ENCODE measurements around the gene CAMK2A. TPM values are rescaled to one million over a fixed set of nuclear protein-coding genes. Genes with fewer than 3 reads are reported as not detected.

CAMK2A gene
- total RNA-seq, 1 donor from 2014 or later: 0.30 TPM

GRCh38 chr5:150325426-150325825, 35.9 kb upstream of the CAMK2A start:
- H3K27ac Mint-ChIP-seq (ENCODE audit: unreplicated experiment): no peak overlapping the region
- H3K4me1 Mint-ChIP-seq: peaks cover 30% of the 10 kb centered on the region
- no peaks in the 10 kb centered on the region for H3K27me3 Mint-ChIP-seq (ENCODE audit: low read depth)
- peaks cover 2% of the 10 kb centered on the region for H3K9me3 Mint-ChIP-seq
- no peaks in the 10 kb centered on the region for H3K36me3 Mint-ChIP-seq (ENCODE audit: low read depth)
- no peak for DNase-seq (ENCODE audit: low read depth, low spot score)
- no peak overlapping the region for H3K4me3 Mint-ChIP-seq
- TF ChIP-seq, protein P1, sequence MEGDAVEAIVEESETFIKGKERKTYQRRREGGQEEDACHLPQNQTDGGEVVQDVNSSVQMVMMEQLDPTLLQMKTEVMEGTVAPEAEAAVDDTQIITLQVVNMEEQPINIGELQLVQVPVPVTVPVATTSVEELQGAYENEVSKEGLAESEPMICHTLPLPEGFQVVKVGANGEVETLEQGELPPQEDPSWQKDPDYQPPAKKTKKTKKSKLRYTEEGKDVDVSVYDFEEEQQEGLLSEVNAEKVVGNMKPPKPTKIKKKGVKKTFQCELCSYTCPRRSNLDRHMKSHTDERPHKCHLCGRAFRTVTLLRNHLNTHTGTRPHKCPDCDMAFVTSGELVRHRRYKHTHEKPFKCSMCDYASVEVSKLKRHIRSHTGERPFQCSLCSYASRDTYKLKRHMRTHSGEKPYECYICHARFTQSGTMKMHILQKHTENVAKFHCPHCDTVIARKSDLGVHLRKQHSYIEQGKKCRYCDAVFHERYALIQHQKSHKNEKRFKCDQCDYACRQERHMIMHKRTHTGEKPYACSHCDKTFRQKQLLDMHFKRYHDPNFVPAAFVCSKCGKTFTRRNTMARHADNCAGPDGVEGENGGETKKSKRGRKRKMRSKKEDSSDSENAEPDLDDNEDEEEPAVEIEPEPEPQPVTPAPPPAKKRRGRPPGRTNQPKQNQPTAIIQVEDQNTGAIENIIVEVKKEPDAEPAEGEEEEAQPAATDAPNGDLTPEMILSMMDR (conservative IDR thresholded peaks at IDR 0.05): no peak

GRCh38 chr5:150323819-150324218, 34.2 kb upstream of the CAMK2A start:
- H3K9me3 Mint-ChIP-seq: peaks cover 2% of the 10 kb centered on the region
- no peak overlapping the region for H3K4me3 Mint-ChIP-seq
- no peak overlapping the region for H3K27ac Mint-ChIP-seq (ENCODE audit: unreplicated experiment)
- DNase-seq (ENCODE audit: low read depth, low spot score): no peak
- TF ChIP-seq, protein P1 (conservative IDR thresholded peaks at IDR 0.05): no peak
- H3K27me3 Mint-ChIP-seq (ENCODE audit: low read depth): no peaks in the 10 kb centered on the region
- peaks cover 28% of the 10 kb centered on the region for H3K4me1 Mint-ChIP-seq
- no peaks in the 10 kb centered on the region for H3K36me3 Mint-ChIP-seq (ENCODE audit: low read depth)

- H3K27me3 Mint-ChIP-seq (ENCODE audit: low read depth): no peaks in the 10 kb centered on the region
- no peak for DNase-seq (ENCODE audit: low read depth, low spot score)
- H3K4me3 Mint-ChIP-seq: no peak overlapping the region
- peaks cover 2% of the 10 kb centered on the region for H3K9me3 Mint-ChIP-seq
- H3K27ac Mint-ChIP-seq (ENCODE audit: unreplicated experiment): no peak overlapping the region
- no peaks in the 10 kb centered on the region for H3K36me3 Mint-ChIP-seq (ENCODE audit: low read depth)
- TF ChIP-seq, protein P1 (conservative IDR thresholded peaks at IDR 0.05): no peak
- peaks cover 34% of the 10 kb centered on the region for H3K4me1 Mint-ChIP-seq
Measured at GRCh38 chr5:150323092-150323491, 33.5 kb upstream of the CAMK2A start.

DNA sequence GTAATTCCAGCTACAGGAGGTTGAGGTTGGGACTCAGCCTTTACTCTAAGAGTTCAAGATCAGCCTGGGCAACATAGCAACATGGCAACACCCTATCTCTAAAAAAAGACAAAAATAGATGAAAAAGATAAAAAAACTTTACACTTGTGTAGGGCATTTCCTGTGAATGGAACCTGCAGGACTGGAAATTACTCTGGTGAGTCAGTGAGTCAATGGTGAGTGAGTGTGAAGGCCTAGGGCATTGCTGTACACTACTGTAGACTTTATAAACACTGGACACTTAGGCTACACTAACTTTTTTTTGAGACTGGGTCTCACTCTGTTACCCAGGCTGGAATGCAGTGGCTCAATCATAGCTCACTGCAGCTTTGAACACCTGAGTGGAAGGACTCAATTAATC, 32.6 kb upstream of the CAMK2A start:
- TF ChIP-seq, protein P1 (conservative IDR thresholded peaks at IDR 0.05): no peak
- Mint-ChIP-seq H3K36me3 (ENCODE audit: low read depth) (no peaks in the 10 kb centered on the region), H3K27ac (ENCODE audit: unreplicated experiment) (no peak overlapping the region), H3K4me3 (no peak overlapping the region), H3K9me3 (peaks cover 2% of the 10 kb centered on the region), H3K27me3 (ENCODE audit: low read depth) (no peaks in the 10 kb centered on the region), H3K4me1 (peaks cover 38% of the 10 kb centered on the region)
- DNase-seq (ENCODE audit: low read depth, low spot score): no peak

DNA sequence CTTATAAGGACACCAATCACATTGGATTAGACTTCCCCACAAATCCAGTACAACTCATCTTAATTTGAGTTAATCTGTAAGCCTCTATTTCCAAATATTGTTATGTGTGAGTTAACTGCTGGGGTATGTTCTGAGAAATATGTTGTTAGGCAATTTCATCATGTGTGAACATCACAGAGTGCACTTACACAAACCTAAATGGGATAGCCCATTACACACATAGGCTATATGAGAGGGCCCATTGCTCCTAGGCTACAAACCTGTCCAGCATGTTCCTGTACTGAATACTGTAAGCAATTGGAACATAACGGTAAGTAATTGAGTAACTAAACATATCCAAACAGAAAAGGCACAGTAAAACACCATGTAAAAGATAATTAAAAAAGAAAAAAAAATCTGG, 32.2 kb upstream of the CAMK2A start:
- TF ChIP-seq, protein P1 (conservative IDR thresholded peaks at IDR 0.05): no peak
- no peak overlapping the region for H3K4me3 Mint-ChIP-seq
- H3K4me1 Mint-ChIP-seq: peaks cover 38% of the 10 kb centered on the region
- no peak for DNase-seq (ENCODE audit: low read depth, low spot score)
- H3K27me3 Mint-ChIP-seq (ENCODE audit: low read depth): no peaks in the 10 kb centered on the region
- no peaks in the 10 kb centered on the region for H3K36me3 Mint-ChIP-seq (ENCODE audit: low read depth)
- H3K9me3 Mint-ChIP-seq: peaks cover 2% of the 10 kb centered on the region
- H3K27ac Mint-ChIP-seq (ENCODE audit: unreplicated experiment): no peak overlapping the region

GRCh38 chr5:150321211-150321610, 31.6 kb upstream of the CAMK2A start:
- no peak overlapping the region for H3K27ac Mint-ChIP-seq (ENCODE audit: unreplicated experiment)
- no peaks in the 10 kb centered on the region for H3K36me3 Mint-ChIP-seq (ENCODE audit: low read depth)

More at GRCh38 chr5:150321211-150321610, 31.6 kb upstream of the CAMK2A start:
- no peak for DNase-seq (ENCODE audit: low read depth, low spot score)
- H3K9me3 Mint-ChIP-seq: peaks cover 2% of the 10 kb centered on the region
- TF ChIP-seq, protein P1 (conservative IDR thresholded peaks at IDR 0.05): no peak
- no peak overlapping the region for H3K4me3 Mint-ChIP-seq
- peaks cover 38% of the 10 kb centered on the region for H3K4me1 Mint-ChIP-seq
- H3K27me3 Mint-ChIP-seq (ENCODE audit: low read depth): no peaks in the 10 kb centered on the region

Measured in neural crest cell (in vitro differentiated cells).